GM15510 (cell line): ENCODE results near the gene SUN1.

Experiments
- POLR2A ChIP-seq: IDR thresholded peaks from 3 replicates; pipeline ENCODE4 v1.6.1; 2011; ENCODE audit warnings: borderline replicate concordance; ENCODE audit not compliant: insufficient read length; ENCODE audit errors: extremely low read depth

Gene SUN1

GRCh38 chr7:826230-826917 is 5.9 kb upstream of the SUN1 start:
- no peak for TF ChIP-seq POLR2A

- TF ChIP-seq POLR2A = no peak
Observed at GRCh38 chr7:828793-829561, 3.3 kb upstream of the SUN1 start.

DNA sequence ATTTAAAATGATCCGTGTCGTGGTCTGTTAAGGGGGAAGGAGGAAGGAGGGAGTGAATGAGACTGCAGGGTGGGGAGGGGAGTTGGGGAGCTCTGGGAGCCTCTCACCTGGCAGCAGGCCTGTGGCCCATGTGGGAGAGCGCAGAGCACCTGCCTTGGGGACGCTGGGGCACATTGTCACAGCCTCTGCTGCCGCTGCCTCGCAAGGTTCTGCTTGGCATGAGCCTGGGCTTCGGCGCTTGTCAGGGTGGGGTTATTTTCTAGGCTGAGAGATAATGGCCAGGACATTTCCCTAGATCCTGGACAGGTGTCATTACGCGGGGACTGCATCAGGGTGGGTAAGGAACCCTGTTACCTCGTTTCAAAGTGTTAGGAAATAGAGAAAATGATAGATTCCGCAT is 2.2 kb upstream of the SUN1 start:
- TF ChIP-seq POLR2A = no peak

- TF ChIP-seq POLR2A = no peak
Observed at GRCh38 chr7:831596-832166, 595 bp upstream of the SUN1 start.

- TF ChIP-seq POLR2A = no peak
Observed at GRCh38 chr7:832968-833424, 720 bp downstream of the SUN1 start.

GRCh38 chr7:833601-834258 is 1.5 kb downstream of the SUN1 start:
- TF ChIP-seq POLR2A = no peak

- TF ChIP-seq POLR2A = no peak
Observed at GRCh38 chr7:834277-834676, 2.0 kb downstream of the SUN1 start.

- no peak for TF ChIP-seq POLR2A
Observed at GRCh38 chr7:835021-835420, 2.7 kb downstream of the SUN1 start.

GRCh38 chr7:835485-836401 is 3.5 kb downstream of the SUN1 start:
- no peak for TF ChIP-seq POLR2A

DNA sequence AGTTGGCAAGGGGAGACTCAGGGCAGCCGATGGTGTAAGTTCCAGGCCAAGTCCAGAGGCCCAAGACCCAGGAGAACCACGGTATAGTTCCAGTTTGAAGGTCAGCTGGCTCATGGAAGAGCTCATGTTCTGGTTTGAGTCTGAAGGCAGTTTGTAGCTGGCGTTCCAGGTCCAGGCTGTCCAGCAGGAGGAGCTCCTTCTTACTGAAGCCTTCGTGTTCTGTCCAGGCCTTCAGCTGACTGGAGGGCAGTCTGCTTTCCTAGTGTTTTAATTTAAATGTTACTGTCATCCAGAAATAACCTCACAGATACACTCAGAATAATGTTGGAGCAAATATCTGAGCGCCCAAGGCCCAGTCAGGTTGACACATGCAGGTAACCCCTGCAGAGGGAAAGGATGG is 4.2 kb downstream of the SUN1 start:
- no peak for TF ChIP-seq POLR2A

DNA sequence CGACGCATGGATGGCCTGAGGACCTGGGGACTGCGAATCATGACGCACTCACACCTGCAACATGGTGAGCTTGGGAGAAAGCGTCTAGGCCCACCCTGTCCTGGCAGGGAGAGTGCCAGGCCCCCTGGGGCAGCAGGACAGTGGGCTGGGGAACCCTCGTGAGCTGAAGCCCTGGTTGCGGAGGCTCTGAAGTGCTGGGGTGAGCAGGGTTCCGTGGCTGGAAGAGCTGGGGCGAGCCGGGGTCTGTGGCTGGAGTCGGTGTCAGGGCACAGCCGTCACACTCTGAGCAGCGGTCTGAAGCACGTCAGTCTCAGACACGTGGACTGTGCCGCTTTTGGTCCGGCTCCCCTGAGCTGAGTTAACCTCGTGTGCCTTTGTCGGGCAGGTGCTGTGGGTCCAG is 4.7 kb downstream of the SUN1 start:
- no peak for TF ChIP-seq POLR2A

GRCh38 chr7:840001-840600 is 7.8 kb downstream of the SUN1 start:
- TF ChIP-seq POLR2A = no peak

GRCh38 chr7:841943-842342 is 9.7 kb downstream of the SUN1 start:
- TF ChIP-seq POLR2A = no peak
